A673 (cell line): Measurements from ENCODE around the gene SMIM32. TPM values are rescaled to one million over a fixed set of nuclear protein-coding genes. Genes with fewer than 3 reads are reported as not detected.

ENCODE experiments used
- BruUV-seq: library from RNA; stranded (reverse); fragments of 400-500 nt; replicated peaks from 2 replicates; lab custom pipeline; 2021; lab: Mats Ljungman, UMichigan
- CTCF ChIA-PET: fragments of 300-600 bp; sonication (Branson Sonifier 250); formaldehyde crosslinking; loops from one replicate; lab custom pipeline; 2022; ENCODE audit warnings: antibody characterized with exemption; lab: Charles Lee
- POLR2A ChIA-PET: fragments of 300-600 bp; sonication (Branson Sonifier 250); formaldehyde crosslinking; loops from one replicate; lab custom pipeline; 2022; ENCODE audit warnings: antibody characterized with exemption; ENCODE audit not compliant: low non-redundant PET; lab: Charles Lee
- DNase-seq: peaks from one replicate; pipeline ENCODE4 v3.0.0-alpha.2; 2015; ENCODE audit warnings: low spot score
- H3K27ac ChIP-seq: fragments of 200-600 bp; sonication (generic); 2 replicates; pipeline ENCODE4 v1.5.1; 2016; ENCODE audit warnings: mixed run types, low read depth, mild to moderate bottlenecking, mixed read lengths, antibody characterized with exemption, low read length; ENCODE audit not compliant: poor library complexity, severe bottlenecking
- H3K27me3 ChIP-seq: fragments of 200-600 bp; sonication (generic); replicated peaks from 2 replicates; pipeline ENCODE4 v1.6.1; 2017; ENCODE audit warnings: mixed run types, low read depth, mild to moderate bottlenecking, mixed read lengths, antibody characterized with exemption, low read length; ENCODE audit not compliant: insufficient read depth, poor library complexity
- H3K36me3 ChIP-seq: fragments of 200-600 bp; sonication (generic); 2 replicates; pipeline ENCODE4 v1.6.1; 2016; ENCODE audit warnings: mixed run types, mild to moderate bottlenecking, mixed read lengths, antibody characterized with exemption, low read length; ENCODE audit not compliant: insufficient read depth, poor library complexity, severe bottlenecking
- H3K4me1 ChIP-seq: fragments of 200-600 bp; sonication (generic); 2 replicates; pipeline ENCODE4 v1.6.1; 2017; ENCODE audit warnings: mixed run types, mild to moderate bottlenecking, mixed read lengths, antibody characterized with exemption, low read length; ENCODE audit not compliant: insufficient read depth, poor library complexity, severe bottlenecking
- H3K4me3 ChIP-seq: fragments of 200-600 bp; sonication (generic); 2 replicates; pipeline ENCODE4 v1.5.1; 2016; ENCODE audit warnings: low read depth, mixed run types, mild to moderate bottlenecking, mixed read lengths, low read length; ENCODE audit not compliant: poor library complexity, severe bottlenecking
- H3K9me3 ChIP-seq: fragments of 200-600 bp; sonication (generic); 2 replicates; pipeline ENCODE4 v1.6.1; 2016; ENCODE audit warnings: mixed run types, low read depth, mild to moderate bottlenecking, mixed read lengths, antibody characterized with exemption, low read length; ENCODE audit not compliant: poor library complexity, severe bottlenecking
- EZH2 ChIP-seq: fragments of 200-600 bp; sonication (generic); IDR thresholded peaks from 2 replicates; pipeline ENCODE4 v1.6.1; 2017; ENCODE audit warnings: borderline replicate concordance, low read depth, mild to moderate bottlenecking, mixed read lengths, antibody characterized with exemption, low read length; ENCODE audit not compliant: poor library complexity, severe bottlenecking
- intact Hi-C: fragments of 100-400 bp; cut with micrococcal nuclease; formaldehyde crosslinking; loops from one replicate; pipeline ENCODE4 v1.10.0; 2022; ENCODE audit not compliant: unreplicated experiment
- total RNA-seq: library from RNA; stranded (reverse); gene quantifications from 2 replicates; pipeline ENCODE4 v1.2.3, GENCODE V29; 2021
- TF ChIP-seq, protein P1 (sequence below): fragments of 300-800, 200-600 bp; sonication (generic); conservative IDR thresholded peaks from 2 replicates; pipeline ENCODE4 v1.5.1; 2017; ENCODE audit warnings: low read depth, mild to moderate bottlenecking, antibody characterized with exemption, low read length, moderate library complexity, mixed read lengths

The SMIM32 gene
- total RNA-seq, 1 experiment from 2014 or later, result not detected

DNA sequence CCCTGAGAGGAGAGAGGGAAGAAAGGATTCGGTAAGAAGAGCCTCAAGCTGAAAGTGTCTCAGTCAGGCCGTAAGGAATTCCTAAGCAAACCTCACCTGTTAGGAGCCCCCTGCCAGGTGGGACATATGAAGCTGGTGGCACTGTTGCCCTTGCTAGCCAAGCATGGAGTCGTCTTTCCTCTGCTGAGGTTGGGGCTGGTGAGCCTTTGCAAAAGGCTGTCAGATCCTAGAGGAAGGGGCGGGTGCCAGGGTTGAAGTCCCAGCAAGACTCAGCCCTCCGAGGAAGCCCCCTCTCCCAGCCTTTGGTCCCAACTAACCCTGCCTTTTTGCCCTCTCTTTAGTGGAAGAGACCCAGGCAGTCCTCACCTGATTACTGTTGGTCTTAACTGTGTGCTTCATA lies 5.5 kb upstream of the SMIM32 start:
- no peak overlapping the region for H3K27ac ChIP-seq
- BruUV-seq, result no TSS peak
- DNase-seq, result no peak
- TF ChIP-seq, protein P1, sequence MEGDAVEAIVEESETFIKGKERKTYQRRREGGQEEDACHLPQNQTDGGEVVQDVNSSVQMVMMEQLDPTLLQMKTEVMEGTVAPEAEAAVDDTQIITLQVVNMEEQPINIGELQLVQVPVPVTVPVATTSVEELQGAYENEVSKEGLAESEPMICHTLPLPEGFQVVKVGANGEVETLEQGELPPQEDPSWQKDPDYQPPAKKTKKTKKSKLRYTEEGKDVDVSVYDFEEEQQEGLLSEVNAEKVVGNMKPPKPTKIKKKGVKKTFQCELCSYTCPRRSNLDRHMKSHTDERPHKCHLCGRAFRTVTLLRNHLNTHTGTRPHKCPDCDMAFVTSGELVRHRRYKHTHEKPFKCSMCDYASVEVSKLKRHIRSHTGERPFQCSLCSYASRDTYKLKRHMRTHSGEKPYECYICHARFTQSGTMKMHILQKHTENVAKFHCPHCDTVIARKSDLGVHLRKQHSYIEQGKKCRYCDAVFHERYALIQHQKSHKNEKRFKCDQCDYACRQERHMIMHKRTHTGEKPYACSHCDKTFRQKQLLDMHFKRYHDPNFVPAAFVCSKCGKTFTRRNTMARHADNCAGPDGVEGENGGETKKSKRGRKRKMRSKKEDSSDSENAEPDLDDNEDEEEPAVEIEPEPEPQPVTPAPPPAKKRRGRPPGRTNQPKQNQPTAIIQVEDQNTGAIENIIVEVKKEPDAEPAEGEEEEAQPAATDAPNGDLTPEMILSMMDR, result no peak
- no peak for TF ChIP-seq EZH2
- no peak overlapping the region for H3K4me3 ChIP-seq
- H3K9me3 ChIP-seq, result no peaks in the 10 kb centered on the region
- peaks cover 47% of the 10 kb centered on the region for H3K27me3 ChIP-seq
- intact Hi-C loops, result no loop called here
- H3K4me1 ChIP-seq, result no peaks in the 10 kb centered on the region
- no peaks in the 10 kb centered on the region for H3K36me3 ChIP-seq
- ChIA-PET POLR2A (no interaction called here), CTCF (no interaction called here)

DNA sequence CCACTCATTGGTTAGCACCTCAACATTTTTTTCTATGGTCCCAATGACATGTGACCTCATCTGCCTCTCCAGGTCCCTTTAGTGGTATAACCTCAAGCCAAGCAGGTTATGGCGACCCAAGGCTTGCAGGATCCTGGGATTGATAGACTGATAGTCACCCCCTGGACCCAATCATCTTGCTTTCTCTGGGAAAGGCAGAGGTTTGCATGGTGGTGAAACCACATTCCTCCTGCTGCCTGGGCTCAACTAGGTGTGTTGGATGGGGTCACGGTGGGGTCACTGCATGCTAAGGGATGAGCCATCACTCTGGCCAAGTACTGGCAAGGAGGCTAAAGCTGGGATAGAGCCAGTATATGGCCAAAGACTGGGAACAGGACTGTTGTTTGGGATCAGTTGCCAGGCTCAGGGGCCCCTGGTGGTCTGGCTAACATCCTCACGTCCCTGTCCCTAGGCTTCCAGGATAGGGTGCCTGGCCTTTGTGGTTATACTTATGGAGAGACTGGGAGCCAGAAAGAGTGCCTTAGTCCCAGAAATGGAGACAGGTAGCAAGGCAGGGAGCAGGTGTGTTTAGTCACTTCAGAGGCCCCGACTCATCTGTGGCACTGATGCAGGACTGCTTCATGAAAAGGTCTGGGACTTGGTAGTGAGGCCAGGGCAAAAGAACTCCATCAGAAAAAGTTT lies 4.6 kb upstream of the SMIM32 start:
- intact Hi-C loops, result no loop called here
- TF ChIP-seq, protein P1, result no peak
- no peak for TF ChIP-seq EZH2
- Histone ChIP-seq H3K4me1 (no peaks in the 10 kb centered on the region), H3K27ac (no peak overlapping the region), H3K36me3 (no peaks in the 10 kb centered on the region), H3K27me3 (peaks cover 56% of the 10 kb centered on the region), H3K4me3 (no peak overlapping the region), H3K9me3 (no peaks in the 10 kb centered on the region)
- no peak for DNase-seq
- no TSS peak for BruUV-seq
- ChIA-PET CTCF (no interaction called here), POLR2A (no interaction called here)

DNA sequence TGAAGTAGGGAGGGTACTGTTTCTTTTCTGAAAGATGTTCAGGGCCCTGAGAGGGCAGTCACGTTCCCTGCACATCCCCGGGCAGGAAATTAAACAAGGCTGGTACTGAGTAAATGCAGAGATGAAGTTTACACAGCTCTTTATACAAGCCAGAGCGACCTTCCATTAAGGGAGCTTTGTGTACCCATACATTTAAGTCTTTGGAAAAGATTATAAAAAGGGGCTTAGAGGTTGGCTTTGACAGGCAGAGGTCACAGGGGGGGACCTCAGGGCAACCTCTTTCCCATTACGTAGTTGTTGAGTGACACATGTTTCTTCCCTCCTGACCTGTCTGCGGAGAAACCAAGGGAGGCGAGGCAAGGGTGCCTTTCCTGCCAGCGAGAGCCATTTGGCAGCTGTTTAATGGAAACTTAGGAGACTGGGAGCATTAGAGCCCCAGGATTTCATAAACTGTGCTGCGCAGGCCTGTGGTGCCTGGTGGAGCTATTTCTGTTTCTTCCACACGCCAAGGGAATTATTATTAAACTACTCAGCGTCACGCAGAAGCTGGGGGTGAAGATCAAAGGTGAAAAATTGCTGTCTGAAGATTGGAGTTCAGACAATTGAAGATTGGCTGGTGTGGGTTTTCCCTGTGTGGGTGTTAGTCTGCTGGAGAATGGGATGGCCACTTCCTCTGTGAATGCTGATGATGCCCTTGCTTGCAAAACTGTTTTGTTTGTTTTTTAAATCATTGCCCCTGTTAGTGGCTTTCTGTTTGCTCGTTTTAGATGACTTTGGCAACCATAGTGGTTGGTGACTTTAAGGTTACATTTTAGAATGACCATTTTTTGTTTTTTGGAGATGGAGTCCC lies 3.2 kb upstream of the SMIM32 start:
- no peak for DNase-seq
- no TSS peak for BruUV-seq
- POLR2A ChIA-PET, result interaction anchor here (0.6 kb wide), 1 partner anchor 1424 kb away, joined by 3 read pairs; no protein-coding TSS in a partner anchor
- Histone ChIP-seq H3K4me3 (no peak overlapping the region), H3K4me1 (no peaks in the 10 kb centered on the region), H3K27me3 (peaks cover 64% of the 10 kb centered on the region), H3K36me3 (no peaks in the 10 kb centered on the region), H3K9me3 (no peaks in the 10 kb centered on the region), H3K27ac (no peak overlapping the region)
- CTCF ChIA-PET, result no interaction called here
- TF ChIP-seq, protein P1, result no peak
- TF ChIP-seq EZH2, result no peak
- intact Hi-C loops, result no loop called here
